Stimulated activated CD4-positive, alpha-beta T cell treated with anti-CD3 and anti-CD28 coated beads, Interleukin-1b, Interleukin-23, amount 100 ng/mL, for 48 hours (primary cell): ENCODE data around the gene LAMB4.

Experiments used
- DNase-seq: peaks from one replicate; pipeline ENCODE4 v3.0.0-alpha.2; 2020

LAMB4 gene

GRCh38 chr7:108078211-108078673 is 51.9 kb downstream of the LAMB4 start:
- DNase-seq, result no peak

- no peak for DNase-seq
Observed at GRCh38 chr7:108077709-108078108, 52.5 kb downstream of the LAMB4 start.

- no peak for DNase-seq
Observed at GRCh38 chr7:108076156-108076555, 54.0 kb downstream of the LAMB4 start.

- DNase-seq, result no peak
Observed at GRCh38 chr7:108073305-108074070, 56.7 kb downstream of the LAMB4 start.

- no peak for DNase-seq
Observed at GRCh38 chr7:108072739-108073138, 57.4 kb downstream of the LAMB4 start.

GRCh38 chr7:108072116-108072515 is 58.0 kb downstream of the LAMB4 start:
- DNase-seq, result no peak

- DNase-seq, result no peak
Observed at GRCh38 chr7:108071551-108071950, 58.6 kb downstream of the LAMB4 start.

- no peak for DNase-seq
Observed at GRCh38 chr7:108069646-108070045, 60.5 kb downstream of the LAMB4 start.

GRCh38 chr7:108067844-108068243 is 62.3 kb downstream of the LAMB4 start:
- DNase-seq, result no peak

- no peak for DNase-seq
Observed at GRCh38 chr7:108066486-108066885, 63.7 kb downstream of the LAMB4 start.

- no peak for DNase-seq
Observed at GRCh38 chr7:108063520-108063933, 66.6 kb downstream of the LAMB4 start.

- no peak for DNase-seq
Observed at GRCh38 chr7:108062250-108063014, 67.7 kb downstream of the LAMB4 start.

- DNase-seq, result no peak
Observed at GRCh38 chr7:108059526-108059925, 70.6 kb downstream of the LAMB4 start.

- DNase-seq, result no peak
Observed at GRCh38 chr7:108057951-108058481, 72.1 kb downstream of the LAMB4 start.

GRCh38 chr7:108055611-108056021 is 74.5 kb downstream of the LAMB4 start:
- DNase-seq, result no peak

- no peak for DNase-seq
Observed at GRCh38 chr7:108054537-108054936, 75.6 kb downstream of the LAMB4 start.

- DNase-seq, result no peak
Observed at GRCh38 chr7:108053250-108053649, 76.9 kb downstream of the LAMB4 start.

GRCh38 chr7:108051454-108051853 is 78.7 kb downstream of the LAMB4 start:
- DNase-seq, result no peak

GRCh38 chr7:108049962-108050361 is 80.2 kb downstream of the LAMB4 start:
- DNase-seq, result no peak

GRCh38 chr7:108048422-108048821 is 81.7 kb downstream of the LAMB4 start:
- DNase-seq, result no peak

GRCh38 chr7:108046952-108047506 is 83.1 kb downstream of the LAMB4 start:
- DNase-seq, result no peak

GRCh38 chr7:108045669-108046068 is 84.5 kb downstream of the LAMB4 start:
- no peak for DNase-seq

- no peak for DNase-seq
Observed at GRCh38 chr7:108045154-108045553, 85.0 kb downstream of the LAMB4 start.

- no peak for DNase-seq
Observed at GRCh38 chr7:108044345-108044744, 85.8 kb downstream of the LAMB4 start.
